Peyer's patch (tissue), 4 donors: ENCODE results near the gene EXOC4. TPM values are rescaled to one million over a fixed set of nuclear protein-coding genes. Genes with fewer than 3 reads are reported as not detected.

ENCODE experiments used
- DNase-seq, 3 donors: peaks; one replicate each; pipeline ENCODE4 v3.0.0-alpha.2; 2017 to 2019
- H3K27ac ChIP-seq, 4 donors: fragments of 200-600 bp; sonication (generic); one replicate each; pipeline ENCODE4 v1.5.1; 2016 to 2019
- H3K27me3 ChIP-seq, 2 donors: fragments of 200-600 bp; sonication (generic); one replicate each; pipeline ENCODE4 v1.5.1; 2019
- H3K36me3 ChIP-seq, 3 donors: fragments of 200-600 bp; sonication (generic); one replicate each; pipeline ENCODE4 v1.5.1; 2016 to 2019
- H3K4me1 ChIP-seq, 4 donors: fragments of 200-600 bp; sonication (generic); one replicate each; pipeline ENCODE4 v1.5.1; 2016 to 2019
- H3K4me3 ChIP-seq, 4 donors: fragments of 200-600 bp; sonication (generic); 1 replicate in 3 of 4; 2 replicates in 1 of 4; pipeline ENCODE4 v1.5.1; 2016 to 2019; ENCODE audit warnings: mild to moderate bottlenecking in 1 of 4
- H3K9me3 ChIP-seq, 4 donors: fragments of 200-600 bp; sonication (generic); one replicate each; pipeline ENCODE4 v1.5.1; 2016 to 2019; ENCODE audit warnings: mild to moderate bottlenecking in 1 of 4
- POLR2A ChIP-seq, 2 donors: fragments of 450-650 bp; IDR thresholded peaks; one replicate each; pipeline ENCODE4 v1.5.1; 2017; ENCODE audit warnings: antibody characterized with exemption in 2 of 2, mild to moderate bottlenecking in 2 of 2, moderate library complexity in 2 of 2
- total RNA-seq, 4 donors: library from RNA; depleted of rRNA; stranded (reverse); fragments of >200 nt; gene quantifications; one replicate each; pipeline ENCODE4 v1.1.0, GENCODE V29; 2016
- TF ChIP-seq, protein P1 (sequence below), 6 experiments: fragments of 450-650 bp in 4 of 6; fragments of 200-600 bp in 2 of 6; sonication (generic) in 1 of 6; IDR thresholded peaks; one replicate each; pipeline ENCODE4 v1.5.1; 2017 to 2019; ENCODE audit warnings: antibody characterized with exemption in 6 of 6, mild to moderate bottlenecking in 3 of 6, moderate library complexity in 1 of 6

The EXOC4 gene
- total RNA-seq, 4 donors from 2014 or later = 128 to 502 (median 141) TPM

GRCh38 chr7:134062460-134062859 is 809.6 kb downstream of the EXOC4 start:
- H3K27ac ChIP-seq = no peak overlapping the region
- DNase-seq = no peak
- no peak for TF ChIP-seq POLR2A (IDR thresholded peaks at IDR 0.05)
- TF ChIP-seq, protein P1, sequence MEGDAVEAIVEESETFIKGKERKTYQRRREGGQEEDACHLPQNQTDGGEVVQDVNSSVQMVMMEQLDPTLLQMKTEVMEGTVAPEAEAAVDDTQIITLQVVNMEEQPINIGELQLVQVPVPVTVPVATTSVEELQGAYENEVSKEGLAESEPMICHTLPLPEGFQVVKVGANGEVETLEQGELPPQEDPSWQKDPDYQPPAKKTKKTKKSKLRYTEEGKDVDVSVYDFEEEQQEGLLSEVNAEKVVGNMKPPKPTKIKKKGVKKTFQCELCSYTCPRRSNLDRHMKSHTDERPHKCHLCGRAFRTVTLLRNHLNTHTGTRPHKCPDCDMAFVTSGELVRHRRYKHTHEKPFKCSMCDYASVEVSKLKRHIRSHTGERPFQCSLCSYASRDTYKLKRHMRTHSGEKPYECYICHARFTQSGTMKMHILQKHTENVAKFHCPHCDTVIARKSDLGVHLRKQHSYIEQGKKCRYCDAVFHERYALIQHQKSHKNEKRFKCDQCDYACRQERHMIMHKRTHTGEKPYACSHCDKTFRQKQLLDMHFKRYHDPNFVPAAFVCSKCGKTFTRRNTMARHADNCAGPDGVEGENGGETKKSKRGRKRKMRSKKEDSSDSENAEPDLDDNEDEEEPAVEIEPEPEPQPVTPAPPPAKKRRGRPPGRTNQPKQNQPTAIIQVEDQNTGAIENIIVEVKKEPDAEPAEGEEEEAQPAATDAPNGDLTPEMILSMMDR (IDR thresholded peaks at IDR 0.05) = no peak
- no peak overlapping the region for H3K4me3 ChIP-seq
- H3K27me3 ChIP-seq = no peaks in the 10 kb centered on the region
- no peaks in the 10 kb centered on the region for H3K4me1 ChIP-seq
- no peaks in the 10 kb centered on the region for H3K36me3 ChIP-seq
- H3K9me3 ChIP-seq = no peaks in the 10 kb centered on the region

DNA sequence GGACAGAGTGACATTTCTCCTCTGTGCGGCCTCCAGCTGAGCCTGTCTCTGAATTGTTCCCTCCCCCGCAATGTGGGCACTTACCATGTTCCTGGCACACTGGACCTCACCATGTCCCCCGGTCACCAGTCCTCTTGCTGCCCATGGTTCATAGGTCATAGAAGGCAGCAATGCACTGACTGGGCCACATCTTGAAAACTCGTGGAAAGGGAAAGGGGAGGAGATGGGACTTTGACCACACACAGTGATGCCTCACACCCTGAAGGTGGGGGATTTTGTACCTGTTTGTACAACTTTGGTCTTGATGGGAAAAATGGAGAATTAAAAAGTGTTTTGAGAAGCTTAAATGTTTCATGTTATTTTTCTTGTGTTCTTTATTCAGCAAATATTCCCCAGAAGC is 812.5 kb downstream of the EXOC4 start:
- Histone ChIP-seq H3K4me1 (no peaks in the 10 kb centered on the region), H3K9me3 (no peaks in the 10 kb centered on the region), H3K27me3 (no peaks in the 10 kb centered on the region), H3K36me3 (no peaks in the 10 kb centered on the region), H3K27ac (no peak overlapping the region), H3K4me3 (no peak overlapping the region)
- DNase-seq = no peak
- no peak for TF ChIP-seq POLR2A (IDR thresholded peaks at IDR 0.05)

DNA sequence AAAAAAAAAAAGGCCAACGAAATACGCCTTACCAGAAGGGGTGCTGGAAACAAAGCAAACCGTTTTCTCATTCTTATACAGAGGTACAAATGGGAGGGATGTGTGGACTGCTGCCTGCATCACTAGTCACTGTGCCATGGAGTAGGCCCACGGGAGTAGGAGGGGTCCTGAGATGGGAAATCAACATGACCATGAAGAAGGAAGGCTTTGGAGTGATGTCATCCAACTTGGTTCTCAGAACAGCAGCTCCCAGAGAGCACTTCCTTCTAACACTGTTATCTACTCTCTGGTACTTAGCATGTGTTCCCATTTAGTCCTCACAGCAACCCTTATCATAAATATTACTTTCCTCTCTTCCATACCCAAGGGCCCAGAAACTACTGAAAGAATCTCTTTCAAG is 814.3 kb downstream of the EXOC4 start:
- H3K27me3 ChIP-seq = no peaks in the 10 kb centered on the region
- DNase-seq = no peak
- H3K4me1 ChIP-seq = no peaks in the 10 kb centered on the region
- H3K4me3 ChIP-seq = no peak overlapping the region
- TF ChIP-seq, protein P1 (IDR thresholded peaks at IDR 0.05) = no peak
- TF ChIP-seq POLR2A (IDR thresholded peaks at IDR 0.05) = no peak
- H3K9me3 ChIP-seq = no peaks in the 10 kb centered on the region
- no peaks in the 10 kb centered on the region for H3K36me3 ChIP-seq
- H3K27ac ChIP-seq = no peak overlapping the region

DNA sequence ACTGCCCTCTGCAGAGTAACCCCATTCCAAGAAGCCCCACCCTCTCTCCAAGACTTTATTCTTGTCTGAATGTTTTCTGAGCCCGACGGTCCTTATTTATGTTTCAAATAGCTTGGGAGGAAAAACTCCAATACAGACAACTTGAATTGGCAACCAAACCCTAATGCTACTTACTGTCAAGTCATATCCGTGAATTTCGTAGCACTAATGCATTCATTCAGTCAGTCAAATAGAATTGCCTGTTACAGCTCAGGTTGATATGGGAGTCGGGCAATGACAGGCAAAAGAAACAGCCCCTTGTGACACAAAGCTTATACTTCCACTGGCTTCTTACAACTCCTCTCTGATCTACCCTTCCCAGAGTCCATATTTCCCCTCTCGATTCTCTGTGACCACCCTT is 815.8 kb downstream of the EXOC4 start:
- no peaks in the 10 kb centered on the region for H3K4me1 ChIP-seq
- no peak for TF ChIP-seq POLR2A (IDR thresholded peaks at IDR 0.05)
- TF ChIP-seq, protein P1 (IDR thresholded peaks at IDR 0.05) = no peak
- no peak overlapping the region for H3K4me3 ChIP-seq
- no peak overlapping the region for H3K27ac ChIP-seq
- no peaks in the 10 kb centered on the region for H3K36me3 ChIP-seq
- DNase-seq = no peak
- H3K9me3 ChIP-seq = no peaks in the 10 kb centered on the region
- H3K27me3 ChIP-seq = no peaks in the 10 kb centered on the region

- Histone ChIP-seq H3K36me3 (no peaks in the 10 kb centered on the region), H3K9me3 (no peaks in the 10 kb centered on the region)
- TF ChIP-seq POLR2A (IDR thresholded peaks at IDR 0.05) = no peak
- TF ChIP-seq, protein P1 (IDR thresholded peaks at IDR 0.05) = no peak
Measured at GRCh38 chr7:134069187-134069586, 816.3 kb downstream of the EXOC4 start.

GRCh38 chr7:134070673-134071072 is 817.8 kb downstream of the EXOC4 start:
- Histone ChIP-seq H3K4me1 (no peaks in the 10 kb centered on the region), H3K27me3 (no peaks in the 10 kb centered on the region), H3K27ac (no peak overlapping the region), H3K36me3 (no peaks in the 10 kb centered on the region), H3K4me3 (no peak overlapping the region), H3K9me3 (no peaks in the 10 kb centered on the region)
- TF ChIP-seq POLR2A (IDR thresholded peaks at IDR 0.05) = no peak
- TF ChIP-seq, protein P1 (IDR thresholded peaks at IDR 0.05) = no peak
- DNase-seq = no peak

More at GRCh38 chr7:134069187-134069586, 816.3 kb downstream of the EXOC4 start:
- H3K27ac ChIP-seq = no peak overlapping the region
- no peaks in the 10 kb centered on the region for H3K27me3 ChIP-seq
- no peak for DNase-seq
- H3K4me1 ChIP-seq = no peaks in the 10 kb centered on the region
- H3K4me3 ChIP-seq = no peak overlapping the region
